Activated T-cell treated with anti-CD3 and anti-CD28 coated beads for 24 hours (primary cell): ENCODE measurements around the gene PPEF1.
"Not testable (repeated sequence)": the region's sequence is repeated elsewhere in the genome, so short reads cannot be mapped to it uniquely, and the experiment has no call there.

ENCODE experiments used
- DNase-seq: peaks from one replicate; pipeline ENCODE4 v3.0.0-alpha.2; 2020; ENCODE audit warnings: low read depth

Gene PPEF1

DNA sequence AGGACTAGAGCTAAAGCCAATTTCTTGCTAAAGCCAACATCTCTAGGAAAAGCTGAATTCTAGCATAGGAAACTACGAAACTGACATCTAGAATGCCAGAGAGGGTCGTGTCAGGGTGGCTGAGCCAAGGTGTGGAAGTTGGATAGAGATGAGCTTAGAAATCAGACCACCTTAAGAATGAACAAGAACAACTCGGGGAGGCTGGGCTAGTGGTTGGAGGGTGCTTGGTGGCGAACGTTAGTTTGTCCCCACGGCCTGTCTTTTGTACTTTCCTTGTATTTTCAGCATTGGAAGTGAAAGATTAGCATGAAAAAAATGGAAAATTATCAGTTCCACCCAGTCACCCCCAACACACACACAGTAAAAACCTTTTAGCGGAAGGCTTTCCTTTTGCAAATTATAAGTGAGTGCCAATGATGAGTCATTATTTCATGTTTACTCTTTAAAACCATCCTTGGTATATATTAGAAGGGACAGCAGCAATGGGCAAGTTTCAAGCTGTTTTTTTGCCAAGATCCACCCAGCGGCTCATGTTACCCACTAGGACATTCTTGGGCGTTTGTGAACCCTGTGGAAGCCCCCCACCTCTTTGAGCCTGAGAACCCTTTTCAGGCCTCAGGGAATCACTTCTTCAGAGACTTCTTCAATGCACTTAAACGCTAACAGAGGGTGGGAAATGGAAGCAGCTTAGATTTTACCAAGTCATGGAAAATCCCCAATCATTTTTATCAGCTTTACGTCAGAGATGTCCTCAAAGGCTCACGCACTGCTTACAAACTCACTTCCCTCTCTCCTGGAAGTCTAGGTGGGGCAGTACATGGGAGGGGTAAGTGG, 4.9 kb upstream of the PPEF1 start:
- no peak for DNase-seq

DNA sequence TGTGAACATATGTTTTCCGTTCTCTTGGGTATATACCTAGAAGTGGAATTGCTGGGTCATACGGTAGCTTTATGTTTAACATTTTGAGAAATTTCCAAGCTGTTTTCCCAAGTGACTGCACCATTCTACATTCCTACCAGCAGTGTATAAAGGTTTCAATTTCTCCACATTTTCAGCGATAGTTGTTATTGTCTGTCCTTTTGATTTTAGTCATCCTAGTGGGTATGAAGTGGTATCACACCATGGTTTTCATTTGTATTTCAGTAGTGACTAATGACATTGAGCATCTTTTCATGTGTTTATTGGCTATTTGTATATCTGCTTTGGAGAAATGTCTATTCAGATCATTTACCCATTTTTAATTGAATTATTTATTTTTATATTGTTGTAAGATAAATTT, 2.4 kb downstream of the PPEF1 start:
- no peak for DNase-seq

DNA sequence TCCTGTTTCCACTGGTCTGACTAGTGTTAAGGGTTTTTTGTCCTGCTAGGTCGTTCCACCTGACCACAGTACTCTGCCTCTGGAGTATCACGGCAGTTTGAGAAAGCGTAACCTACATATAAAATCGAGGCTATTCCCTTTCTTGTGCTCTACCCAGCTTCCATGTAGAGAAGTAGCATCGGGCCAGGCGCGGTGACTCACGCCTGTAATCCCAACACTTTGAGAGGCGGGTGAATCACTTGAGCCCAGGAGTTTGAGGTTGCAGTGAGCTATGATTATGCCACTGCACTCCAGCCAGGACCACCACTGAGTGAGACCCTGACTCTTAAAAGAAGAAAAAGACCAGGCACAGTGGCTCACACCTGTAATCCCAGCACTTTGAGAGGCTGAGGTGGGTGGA, 7.5 kb downstream of the PPEF1 start:
- DNase-seq = no peak

DNA sequence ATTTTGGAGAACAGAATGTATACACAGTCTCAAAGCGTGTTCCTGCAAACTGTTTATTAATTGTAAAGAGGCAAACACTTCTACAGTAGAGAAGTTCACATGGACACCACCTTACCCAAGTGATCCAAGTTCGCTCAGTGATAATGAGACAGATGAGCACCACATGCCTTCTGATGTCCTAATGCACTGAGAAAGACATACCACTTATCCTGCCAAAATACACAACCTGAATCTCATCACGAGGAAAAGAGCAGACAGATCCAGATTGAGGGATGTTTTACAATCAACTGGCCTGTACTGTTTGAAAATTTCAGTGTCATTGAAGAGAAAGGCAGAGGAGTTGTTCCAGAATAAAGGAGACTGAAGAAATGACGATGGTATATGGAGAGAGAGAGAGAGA, 12.4 kb downstream of the PPEF1 start:
- DNase-seq = no peak

DNA sequence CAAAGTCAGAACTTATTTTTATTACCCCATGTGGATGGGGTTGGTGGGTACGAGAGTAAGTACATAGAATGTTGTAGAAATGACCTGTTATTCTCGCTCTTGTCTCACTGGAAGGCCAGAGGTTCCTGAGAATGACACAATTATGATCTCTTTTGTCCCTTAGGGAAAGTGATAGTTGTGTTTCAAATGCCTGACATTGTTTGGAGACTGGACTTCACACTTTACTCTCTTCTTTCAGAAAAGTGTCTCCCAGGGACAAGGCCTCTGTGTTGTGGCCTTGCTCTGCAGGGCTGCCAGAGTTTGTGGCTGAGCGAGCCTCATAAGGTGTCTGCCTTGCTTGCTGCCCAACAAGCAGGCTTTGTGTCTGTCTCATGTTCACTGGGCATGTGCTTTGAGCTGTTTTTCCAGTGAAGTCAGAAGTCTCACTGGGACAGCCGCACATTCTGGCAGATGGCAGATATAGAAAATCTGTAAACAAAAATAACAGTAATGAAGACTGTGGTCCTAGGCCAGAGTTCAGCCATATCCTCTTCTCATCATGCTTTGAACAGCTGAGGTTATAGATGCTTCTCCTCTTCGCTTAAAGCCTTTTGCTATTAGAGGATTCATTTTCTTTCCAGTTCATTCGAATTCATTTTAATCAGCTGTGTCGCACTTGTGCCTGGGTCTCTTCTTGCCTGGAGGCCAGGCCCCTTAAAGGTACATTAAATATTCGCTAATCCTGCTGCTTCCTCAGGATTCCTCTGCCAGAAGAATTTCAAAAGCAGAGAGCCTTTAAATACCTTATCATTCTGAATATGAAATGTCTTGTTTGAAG, 14.4 kb downstream of the PPEF1 start:
- DNase-seq = no peak

DNA sequence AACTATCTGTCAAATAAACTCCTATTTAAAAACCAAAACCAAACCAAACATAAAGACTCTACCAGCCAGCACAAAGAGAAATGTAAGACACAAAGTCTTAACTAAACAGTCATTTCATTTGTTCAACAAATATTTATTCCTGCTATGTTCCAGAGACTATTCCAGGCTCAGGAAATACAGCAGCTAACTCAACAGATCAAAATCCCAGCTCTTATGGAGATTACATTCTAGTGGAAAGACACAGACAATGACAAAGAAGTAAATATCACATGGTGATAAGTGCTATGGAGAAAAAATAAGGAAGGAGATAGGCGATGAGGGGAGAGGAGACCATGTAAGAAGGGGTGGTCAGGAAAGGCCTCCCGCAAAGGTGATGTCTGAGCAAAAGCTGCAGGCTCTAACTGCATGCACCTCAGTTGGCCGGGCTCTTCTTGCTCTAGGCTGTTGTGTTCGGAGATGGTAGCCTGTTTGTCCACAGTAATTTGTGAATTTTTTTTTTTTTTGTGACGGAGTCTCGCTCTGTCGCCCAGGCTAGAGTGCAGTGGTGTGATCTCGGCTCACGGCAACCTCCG, 15.1 kb downstream of the PPEF1 start:
- DNase-seq = no peak

DNA sequence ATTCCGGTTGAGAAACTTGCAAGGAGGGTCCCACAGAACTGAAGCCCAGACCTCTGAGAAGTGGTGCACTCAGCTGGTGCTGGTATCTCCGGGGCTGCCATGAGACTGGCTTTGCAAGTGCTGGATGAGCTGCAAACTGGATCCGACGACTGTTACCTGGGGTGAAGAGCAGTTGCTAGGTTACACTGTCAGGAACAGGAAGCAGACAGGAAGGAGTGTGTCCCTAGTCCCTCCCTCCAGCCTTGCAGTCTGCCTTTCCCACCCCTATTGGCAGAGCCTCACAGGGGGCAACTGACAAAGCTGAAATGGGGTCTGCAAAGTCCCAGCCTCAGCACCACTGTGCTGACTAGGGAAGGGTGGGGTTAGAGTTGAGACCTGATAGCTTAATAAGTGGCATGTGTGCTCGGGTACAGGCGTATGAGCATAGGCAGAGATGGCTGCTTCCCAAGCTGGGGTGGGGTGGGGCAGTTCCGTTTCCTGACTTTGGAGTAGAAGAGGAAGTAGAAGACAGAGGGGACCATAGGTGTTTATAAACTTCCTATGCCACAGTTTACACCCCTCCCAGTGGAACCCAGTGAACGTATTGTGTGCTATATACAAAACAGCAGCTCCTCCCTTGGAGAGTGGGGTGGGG, 18.0 kb downstream of the PPEF1 start:
- no peak for DNase-seq

DNA sequence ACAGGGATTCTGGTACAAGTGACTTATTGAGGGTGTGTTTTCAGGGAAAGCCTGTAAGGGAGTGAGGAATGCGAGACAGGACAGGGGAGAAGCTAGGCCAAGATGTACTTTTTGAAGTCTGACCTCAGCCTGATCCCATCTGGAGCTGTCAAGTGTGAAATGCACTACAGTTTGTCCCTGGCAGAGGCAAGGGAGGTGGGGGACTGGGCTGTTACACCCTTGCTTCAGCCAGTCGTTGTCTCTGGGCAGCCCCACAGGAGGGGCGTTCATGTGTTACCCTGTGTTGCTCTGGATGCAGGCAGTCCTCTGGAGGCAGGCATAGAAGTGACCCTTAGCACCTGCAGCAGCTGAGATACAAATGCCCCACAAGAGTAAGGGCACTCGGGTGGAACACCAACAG, 25.8 kb downstream of the PPEF1 start:
- no peak for DNase-seq

DNA sequence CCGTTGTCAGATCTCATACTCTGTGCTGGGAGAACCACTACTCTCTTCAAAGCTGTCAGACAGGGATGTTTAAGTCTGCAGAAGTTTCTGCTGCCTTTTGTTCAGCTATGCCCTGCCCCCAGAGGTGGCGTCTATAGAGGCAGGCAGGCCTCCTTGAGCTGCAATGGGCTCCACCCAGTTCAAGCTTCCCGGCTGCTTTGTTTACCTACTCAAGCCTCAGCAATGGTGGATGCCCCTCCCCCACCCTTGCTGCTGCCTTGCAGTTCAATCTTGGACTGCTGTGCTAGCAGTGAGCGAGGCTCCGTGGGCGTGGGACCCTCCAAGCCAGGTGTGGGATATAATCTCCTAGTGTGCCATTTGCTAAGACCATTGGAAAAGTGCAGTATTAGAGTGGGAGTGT, 32.2 kb downstream of the PPEF1 start:
- DNase-seq = not testable (repeated sequence)

DNA sequence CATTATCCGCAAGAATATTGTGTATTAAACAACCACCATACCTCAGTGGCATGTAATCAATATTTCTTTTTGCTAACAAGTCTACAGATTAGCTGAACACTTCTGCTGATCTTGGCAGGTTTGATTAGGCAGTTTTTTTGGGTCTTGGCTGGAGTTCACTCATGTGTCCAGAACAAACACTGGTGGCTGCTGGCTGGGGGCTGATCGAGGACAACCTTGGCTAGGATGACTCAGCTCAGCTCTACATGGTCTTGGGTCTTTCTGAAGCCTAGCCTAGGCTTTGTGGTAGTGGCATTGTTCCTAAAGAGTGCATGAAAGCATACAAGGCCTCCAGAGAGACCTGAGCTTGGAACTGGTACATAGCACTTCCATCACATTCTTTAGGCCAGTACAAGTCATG, 41.1 kb downstream of the PPEF1 start:
- no peak for DNase-seq

DNA sequence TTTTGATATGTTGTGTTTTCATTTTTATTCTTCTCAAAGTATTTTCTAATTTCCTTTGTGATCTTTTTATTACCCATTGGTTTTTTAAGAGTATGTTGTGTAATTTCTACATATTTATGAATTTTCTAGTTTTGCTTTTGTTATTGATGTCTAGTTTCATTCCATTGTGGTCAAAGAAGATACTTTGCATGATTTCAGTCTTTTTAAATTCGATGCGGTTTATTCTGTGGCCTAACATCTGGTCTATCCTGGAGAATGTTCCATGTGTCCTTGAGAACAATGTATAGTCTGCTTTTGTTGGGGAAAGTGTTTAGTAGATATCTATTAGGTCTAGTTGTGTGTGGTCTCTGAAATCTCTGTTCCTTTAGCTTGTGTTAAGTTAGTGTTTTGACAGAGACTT, 46.2 kb downstream of the PPEF1 start:
- DNase-seq = no peak

DNA sequence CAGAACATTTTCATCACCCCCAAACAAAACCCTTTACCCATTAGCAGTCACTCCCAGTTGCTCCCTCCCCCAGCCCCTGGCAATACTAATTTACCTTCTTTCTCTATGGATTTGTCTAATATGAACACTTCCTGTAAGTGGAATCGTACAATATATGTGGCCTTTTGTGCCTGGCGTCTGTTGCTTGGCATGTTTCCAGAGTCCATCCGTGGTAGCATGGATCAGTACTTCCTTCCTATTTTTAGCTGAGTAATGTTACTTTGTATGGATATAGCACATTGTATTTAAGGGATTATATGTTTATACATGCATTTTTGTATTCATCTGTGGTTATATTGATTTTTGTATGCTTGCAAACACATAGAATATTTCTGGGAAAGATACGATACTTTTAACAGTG, 48.2 kb downstream of the PPEF1 start:
- DNase-seq = no peak

DNA sequence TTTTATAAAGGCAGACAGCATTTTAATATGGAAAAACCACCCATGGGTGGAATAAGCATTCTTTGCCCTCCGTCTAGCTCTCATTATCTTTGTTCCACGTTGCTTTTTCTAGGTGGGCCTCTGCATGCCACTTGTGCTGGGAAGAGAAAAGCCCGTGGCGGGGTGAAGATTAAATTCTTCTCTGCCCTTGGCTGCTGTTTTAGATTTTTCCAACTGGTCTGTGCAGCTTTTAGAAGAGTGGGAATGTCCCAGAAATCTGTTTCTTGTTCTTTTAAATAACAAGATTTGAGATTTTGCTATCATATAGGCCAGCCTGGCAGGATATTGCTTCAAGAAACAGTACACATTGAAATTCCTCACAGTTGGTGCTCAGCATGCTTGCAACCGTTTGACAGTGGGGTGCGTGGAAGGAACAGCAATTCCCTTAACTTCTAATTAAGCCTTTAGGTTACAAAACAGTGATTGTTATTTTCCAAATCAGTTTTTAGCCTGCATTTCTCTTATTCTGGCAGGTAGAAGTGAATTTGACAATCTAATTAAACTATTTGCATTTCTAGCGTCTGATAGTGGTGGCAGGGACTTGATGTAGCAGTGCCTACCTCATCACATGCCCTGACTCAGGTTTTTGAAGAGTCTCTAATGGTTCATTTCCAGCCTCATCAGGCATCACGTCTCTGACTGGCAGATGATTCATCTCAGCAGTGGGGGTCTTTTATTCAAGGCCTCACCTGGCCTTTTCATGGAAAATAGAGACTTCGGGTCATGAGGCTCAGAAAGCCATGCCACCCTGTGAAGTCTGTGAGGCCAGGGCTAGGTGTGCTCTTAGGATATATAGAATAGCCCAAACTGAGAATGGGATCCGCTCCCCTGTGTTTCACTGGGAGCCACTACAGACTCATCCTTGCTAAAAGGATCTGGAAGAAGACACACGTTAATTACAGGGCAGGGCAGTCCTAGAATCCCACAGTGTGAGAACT, 50.8 kb downstream of the PPEF1 start:
- DNase-seq = no peak

DNA sequence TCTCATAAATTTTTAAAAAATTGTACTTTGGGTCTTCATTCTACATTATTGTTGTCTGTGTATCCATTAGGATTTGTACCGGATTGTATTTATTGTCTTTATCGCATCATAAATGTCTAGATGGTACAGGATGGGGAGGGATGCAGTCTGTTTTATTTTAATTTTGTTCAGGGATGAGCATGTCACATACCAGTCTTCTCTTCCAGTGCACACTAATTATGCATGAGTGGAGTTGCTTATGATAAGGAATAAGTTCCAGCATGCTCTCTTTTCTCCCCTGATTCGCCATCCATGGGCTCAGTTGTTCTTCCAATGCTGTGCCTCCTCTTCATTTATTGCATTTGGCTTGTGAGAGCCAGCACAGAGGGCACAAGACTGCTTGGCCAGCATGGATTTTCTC, 54.3 kb downstream of the PPEF1 start:
- DNase-seq = no peak

DNA sequence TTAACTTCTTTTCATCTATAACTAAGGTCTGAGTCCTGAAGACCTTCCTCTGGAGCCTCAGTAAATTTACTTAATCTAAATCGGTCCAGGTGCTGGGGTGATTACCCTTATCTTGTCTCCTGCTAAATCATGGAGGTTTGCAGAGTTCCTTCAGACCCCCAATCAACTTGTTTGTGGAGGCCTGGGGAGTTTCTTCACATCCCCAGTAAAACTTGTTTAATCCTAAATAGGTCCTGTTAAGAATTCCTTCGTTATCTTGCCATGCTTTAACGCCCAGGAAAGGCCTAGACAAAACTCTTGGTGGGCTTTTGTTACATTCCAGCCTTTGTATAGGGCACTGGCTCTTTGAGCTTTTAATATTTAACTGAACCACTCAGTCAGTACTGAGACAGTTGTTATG, 55.7 kb downstream of the PPEF1 start:
- DNase-seq = not testable (repeated sequence)

DNA sequence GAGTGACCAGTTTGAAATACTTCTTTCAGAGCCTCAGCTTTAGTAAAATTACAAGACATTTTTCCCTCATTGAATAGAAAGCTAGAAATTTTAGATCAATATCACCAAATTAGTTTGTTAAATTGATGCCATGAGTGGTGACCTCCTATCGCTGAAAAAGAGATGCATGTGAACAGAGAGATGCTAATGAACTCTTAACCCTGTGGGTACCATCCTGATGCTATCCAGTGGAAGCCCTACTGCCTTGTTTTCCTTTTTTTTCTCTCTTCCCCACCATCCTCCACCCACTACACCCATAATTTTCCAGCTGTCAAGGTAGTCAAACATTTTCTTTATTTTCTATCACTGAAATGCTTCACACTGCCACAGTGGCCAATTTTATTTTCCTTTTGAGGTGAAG, 61.9 kb downstream of the PPEF1 start:
- no peak for DNase-seq

DNA sequence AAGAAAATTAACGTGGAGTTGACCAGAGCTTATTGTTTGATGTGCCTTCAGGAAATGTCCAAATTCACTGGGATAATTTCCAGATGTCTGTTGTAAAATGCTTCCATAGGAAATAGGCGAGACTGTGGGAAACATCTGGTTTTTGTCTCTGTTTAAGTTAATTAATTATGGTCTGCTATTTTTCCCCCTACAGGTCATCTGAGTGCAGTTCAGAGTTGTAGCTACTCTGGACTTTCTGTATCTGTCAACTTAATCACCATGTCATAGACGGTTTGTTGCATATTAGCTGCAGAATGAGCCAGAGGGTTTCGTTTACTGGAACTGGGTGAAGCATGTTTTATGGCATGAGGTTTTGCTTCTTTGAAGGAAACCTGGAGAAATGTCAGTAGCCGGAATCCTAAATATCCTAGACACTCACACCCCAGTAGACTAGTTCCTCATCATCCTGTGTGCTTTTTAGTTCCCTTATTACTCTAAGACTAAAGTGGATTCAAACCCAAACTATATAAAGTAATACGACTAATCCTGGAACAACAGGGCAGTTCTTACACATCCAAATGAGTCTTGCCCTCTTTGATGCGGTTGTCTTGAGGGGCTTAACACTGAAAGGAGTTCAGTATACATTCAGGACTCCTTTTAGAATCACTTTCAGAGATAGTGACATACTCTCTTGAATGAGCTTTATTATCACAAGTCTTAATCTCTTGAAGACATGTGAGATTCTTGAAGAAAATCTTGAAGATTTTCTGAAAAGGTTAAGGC, 62.5 kb downstream of the PPEF1 start:
- DNase-seq = no peak

DNA sequence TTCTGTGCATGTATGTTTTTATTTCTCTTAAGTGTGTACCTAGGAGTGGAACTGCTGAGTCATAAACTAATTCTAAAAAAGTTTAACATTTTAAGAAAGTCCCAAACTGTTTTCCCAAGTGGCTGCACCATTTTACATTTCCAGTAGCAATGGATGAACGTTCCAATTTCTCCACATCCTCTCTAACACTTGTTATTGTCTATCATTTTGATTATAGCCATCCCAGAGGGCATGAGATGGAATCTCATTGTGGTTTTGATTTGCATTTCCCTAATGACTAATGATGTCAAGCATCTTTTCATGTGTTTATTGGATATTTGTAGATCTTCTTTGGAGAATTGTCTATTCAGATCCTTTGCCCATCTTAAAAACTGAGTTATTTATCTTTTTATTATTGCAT, 82.5 kb downstream of the PPEF1 start:
- no peak for DNase-seq

DNA sequence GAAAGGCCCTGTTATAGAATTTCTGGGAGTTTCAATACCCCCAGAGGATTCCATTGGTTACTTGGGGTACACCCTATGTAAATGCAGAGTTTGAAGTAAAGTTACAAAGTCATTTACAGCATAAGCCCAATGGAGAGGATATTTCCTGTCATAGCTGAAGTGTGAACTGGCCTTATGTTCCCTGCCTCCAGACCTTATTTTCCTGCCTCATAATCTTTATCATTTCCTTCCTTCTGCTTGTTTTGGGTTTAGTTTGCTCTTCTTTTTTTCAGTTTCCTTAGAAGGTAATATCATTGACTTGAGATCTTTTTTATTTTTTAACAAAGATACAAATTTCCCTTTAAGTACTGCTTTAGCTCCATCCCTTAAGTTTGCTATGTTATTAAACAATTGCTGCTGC, 85.4 kb downstream of the PPEF1 start:
- no peak for DNase-seq

DNA sequence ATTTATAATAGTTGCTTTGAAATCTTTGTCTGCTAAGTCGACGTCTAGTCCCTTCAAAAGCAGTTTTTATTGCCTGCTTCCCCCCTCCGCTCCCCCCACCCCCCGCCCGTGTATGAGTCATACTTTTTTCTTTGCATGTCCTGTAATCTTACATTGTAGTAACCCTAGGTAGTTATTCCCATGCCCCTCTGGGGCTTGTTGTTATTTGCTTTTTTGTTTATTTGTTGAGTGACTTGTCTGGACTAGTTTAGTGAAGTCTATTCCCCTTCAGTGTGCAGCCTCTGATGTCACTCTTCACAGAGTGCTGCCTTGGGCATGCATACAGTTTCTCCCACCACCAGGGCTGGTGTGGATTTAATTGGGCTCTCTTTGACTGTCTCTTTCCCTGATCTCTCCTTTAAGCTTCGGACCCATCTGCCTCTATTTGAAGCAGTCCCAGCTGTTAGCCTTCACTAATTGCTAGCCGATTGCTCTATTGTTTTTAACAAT, 86.2 kb downstream of the PPEF1 start:
- no peak for DNase-seq

DNA sequence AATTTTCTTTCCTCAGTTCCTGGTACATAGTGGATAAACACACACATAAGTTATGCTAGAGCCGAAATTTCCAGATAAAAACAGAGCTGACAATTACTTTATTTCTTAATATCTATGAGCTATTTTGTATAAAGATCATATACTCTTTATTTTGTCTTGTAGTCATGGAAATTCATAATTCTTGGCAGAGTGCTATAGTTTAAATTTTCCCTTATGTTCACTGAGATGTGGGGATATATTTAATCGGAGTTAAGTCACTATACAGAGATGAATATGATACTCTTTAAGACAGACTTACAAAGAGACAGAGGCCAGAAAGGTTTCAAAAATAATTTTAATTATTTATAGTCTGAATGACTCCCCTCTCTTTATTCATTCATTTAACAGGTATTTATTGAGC, 89.7 kb downstream of the PPEF1 start:
- DNase-seq = no peak
